Measurements from ENCODE around the gene TNFSF8. TPM values are rescaled to one million over a fixed set of nuclear protein-coding genes. Genes with fewer than 3 reads are reported as not detected.
A peak's percentile ranks its signal among the peaks of the same experiment; 100 is the strongest.

Gene TNFSF8
- total and polyA plus RNA-seq, 9 of the 15 experiments (the other 6 are each of a cell fraction or from before 2014, with no cell fraction given) = 0.09 TPM; not detected in 8

DNA sequence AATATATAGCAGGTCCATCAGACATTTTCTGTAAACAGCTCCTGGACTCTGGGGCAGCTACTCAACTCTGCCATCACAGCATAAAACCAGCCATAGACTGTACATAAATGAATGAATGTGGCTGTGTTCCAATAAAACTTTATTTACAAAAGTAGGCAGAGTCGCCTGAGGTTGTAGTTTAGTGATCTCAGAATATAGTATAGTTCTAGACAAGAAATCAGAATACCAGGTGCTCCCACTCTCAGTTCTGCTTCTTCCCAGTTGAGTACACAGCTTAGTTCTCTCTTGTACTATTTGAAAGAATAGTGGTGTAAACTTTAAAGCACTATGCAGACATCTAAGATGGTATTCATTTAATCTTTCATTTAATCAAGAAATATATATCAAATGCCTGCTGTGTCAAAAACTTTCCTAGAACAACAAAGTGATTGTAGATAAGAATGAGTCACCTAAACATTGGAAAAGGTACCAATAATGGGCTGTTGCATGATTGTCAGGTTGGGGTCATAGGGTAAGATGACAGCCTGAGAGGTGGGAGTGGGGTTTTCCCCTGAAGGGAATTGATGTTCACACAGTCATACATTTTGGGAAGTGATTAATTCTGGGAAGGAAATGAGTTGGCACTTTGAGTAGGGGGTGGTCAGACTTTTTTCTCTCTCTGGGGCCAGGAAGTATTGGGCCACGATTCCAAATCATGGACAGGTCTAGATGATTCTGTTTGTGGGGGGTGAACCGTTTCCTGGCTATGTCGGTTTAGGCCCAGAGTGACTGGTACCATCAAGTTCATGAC, 37.0 kb downstream of the TNFSF8 start:
- no peaks in the 10 kb centered on the region for H3K4me1 ChIP-seq (replicated peaks in 1 of 2; ENCODE audit: control insufficient read depth in 2 of 2, insufficient read depth in 2 of 2, low read length in 2 of 2)
- intact Hi-C loops (cut with micrococcal nuclease) (no loop called here), in situ Hi-C loops (cut with MboI) (no loop called here)
- no peaks in the 10 kb centered on the region for H3K9me1 ChIP-seq (ENCODE audit: control insufficient read depth, insufficient read depth, low read length)
- H3K9me3 ChIP-seq (replicated peaks; ENCODE audit: control insufficient read depth, insufficient read depth, low read depth, low read length) = no peaks in the 10 kb centered on the region
- no peak overlapping the region for H3K9ac ChIP-seq (ENCODE audit: insufficient read depth in 1 of 2, low read depth in 2 of 2, low read length in 2 of 2)
- DNase-seq (ENCODE audit: extremely low read depth in 1 of 4, low spot score in 3 of 4) (no peak), FAIRE-seq (no peak), ATAC-seq (no peak)
- H3K4me2 ChIP-seq (ENCODE audit: insufficient read depth, low read length) = no peak overlapping the region
- H4K20me1 ChIP-seq (replicated peaks; ENCODE audit: control insufficient read depth, insufficient read depth, low read length) = no peaks in the 10 kb centered on the region
- no peaks in the 10 kb centered on the region for H3K27me3 ChIP-seq (ENCODE audit: control insufficient read depth in 2 of 2, insufficient read depth in 2 of 2, low read length in 2 of 2)
- WGBS (ENCODE audit: insufficient coverage, low coverage, missing lambda C conversion rate) = 2% methylated on average over 4 of the region's 4 CpGs
- H3K27ac ChIP-seq (ENCODE audit: extremely low read depth, low read depth, low read length) = no peak overlapping the region
- POLR2A ChIA-PET = no interaction called here
- TF ChIP-seq, protein P1, sequence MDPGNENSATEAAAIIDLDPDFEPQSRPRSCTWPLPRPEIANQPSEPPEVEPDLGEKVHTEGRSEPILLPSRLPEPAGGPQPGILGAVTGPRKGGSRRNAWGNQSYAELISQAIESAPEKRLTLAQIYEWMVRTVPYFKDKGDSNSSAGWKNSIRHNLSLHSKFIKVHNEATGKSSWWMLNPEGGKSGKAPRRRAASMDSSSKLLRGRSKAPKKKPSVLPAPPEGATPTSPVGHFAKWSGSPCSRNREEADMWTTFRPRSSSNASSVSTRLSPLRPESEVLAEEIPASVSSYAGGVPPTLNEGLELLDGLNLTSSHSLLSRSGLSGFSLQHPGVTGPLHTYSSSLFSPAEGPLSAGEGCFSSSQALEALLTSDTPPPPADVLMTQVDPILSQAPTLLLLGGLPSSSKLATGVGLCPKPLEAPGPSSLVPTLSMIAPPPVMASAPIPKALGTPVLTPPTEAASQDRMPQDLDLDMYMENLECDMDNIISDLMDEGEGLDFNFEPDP (CRISPR knock-in tag; IDR thresholded peaks at IDR 0.05) = no peak
- no peak for TF ChIP-seq STAT5A (IDR thresholded peaks at IDR 0.05; ENCODE audit: borderline replicate concordance, low read length)
- TF ChIP-seq SMC3 (conservative IDR thresholded peaks at IDR 0.05; ENCODE audit: insufficient read depth, low read depth, low read length) = no peak
- TF ChIP-seq, protein P2, sequence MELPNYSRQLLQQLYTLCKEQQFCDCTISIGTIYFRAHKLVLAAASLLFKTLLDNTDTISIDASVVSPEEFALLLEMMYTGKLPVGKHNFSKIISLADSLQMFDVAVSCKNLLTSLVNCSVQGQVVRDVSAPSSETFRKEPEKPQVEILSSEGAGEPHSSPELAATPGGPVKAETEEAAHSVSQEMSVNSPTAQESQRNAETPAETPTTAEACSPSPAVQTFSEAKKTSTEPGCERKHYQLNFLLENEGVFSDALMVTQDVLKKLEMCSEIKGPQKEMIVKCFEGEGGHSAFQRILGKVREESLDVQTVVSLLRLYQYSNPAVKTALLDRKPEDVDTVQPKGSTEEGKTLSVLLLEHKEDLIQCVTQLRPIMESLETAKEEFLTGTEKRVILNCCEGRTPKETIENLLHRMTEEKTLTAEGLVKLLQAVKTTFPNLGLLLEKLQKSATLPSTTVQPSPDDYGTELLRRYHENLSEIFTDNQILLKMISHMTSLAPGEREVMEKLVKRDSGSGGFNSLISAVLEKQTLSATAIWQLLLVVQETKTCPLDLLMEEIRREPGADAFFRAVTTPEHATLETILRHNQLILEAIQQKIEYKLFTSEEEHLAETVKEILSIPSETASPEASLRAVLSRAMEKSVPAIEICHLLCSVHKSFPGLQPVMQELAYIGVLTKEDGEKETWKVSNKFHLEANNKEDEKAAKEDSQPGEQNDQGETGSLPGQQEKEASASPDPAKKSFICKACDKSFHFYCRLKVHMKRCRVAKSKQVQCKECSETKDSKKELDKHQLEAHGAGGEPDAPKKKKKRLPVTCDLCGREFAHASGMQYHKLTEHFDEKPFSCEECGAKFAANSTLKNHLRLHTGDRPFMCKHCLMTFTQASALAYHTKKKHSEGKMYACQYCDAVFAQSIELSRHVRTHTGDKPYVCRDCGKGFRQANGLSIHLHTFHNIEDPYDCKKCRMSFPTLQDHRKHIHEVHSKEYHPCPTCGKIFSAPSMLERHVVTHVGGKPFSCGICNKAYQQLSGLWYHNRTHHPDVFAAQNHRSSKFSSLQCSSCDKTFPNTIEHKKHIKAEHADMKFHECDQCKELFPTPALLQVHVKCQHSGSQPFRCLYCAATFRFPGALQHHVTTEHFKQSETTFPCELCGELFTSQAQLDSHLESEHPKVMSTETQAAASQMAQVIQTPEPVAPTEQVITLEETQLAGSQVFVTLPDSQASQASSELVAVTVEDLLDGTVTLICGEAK (IDR thresholded peaks at IDR 0.05) = peak; percentile 78
- TF ChIP-seq, protein P2 (CRISPR knock-in tag; IDR thresholded peaks at IDR 0.05) = no peak
- TF ChIP-seq, protein P3, sequence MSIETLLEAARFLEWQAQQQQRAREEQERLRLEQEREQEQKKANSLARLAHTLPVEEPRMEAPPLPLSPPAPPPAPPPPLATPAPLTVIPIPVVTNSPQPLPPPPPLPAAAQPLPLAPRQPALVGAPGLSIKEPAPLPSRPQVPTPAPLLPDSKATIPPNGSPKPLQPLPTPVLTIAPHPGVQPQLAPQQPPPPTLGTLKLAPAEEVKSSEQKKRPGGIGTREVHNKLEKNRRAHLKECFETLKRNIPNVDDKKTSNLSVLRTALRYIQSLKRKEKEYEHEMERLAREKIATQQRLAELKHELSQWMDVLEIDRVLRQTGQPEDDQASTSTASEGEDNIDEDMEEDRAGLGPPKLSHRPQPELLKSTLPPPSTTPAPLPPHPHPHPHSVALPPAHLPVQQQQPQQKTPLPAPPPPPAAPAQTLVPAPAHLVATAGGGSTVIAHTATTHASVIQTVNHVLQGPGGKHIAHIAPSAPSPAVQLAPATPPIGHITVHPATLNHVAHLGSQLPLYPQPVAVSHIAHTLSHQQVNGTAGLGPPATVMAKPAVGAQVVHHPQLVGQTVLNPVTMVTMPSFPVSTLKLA (conservative IDR thresholded peaks at IDR 0.05) = no peak
- TF ChIP-seq, protein P4, sequence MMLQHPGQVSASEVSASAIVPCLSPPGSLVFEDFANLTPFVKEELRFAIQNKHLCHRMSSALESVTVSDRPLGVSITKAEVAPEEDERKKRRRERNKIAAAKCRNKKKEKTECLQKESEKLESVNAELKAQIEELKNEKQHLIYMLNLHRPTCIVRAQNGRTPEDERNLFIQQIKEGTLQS (IDR thresholded peaks at IDR 0.05) = no peak
- TF ChIP-seq, protein P4 (CRISPR knock-in tag; conservative IDR thresholded peaks at IDR 0.05) = no peak
- no peak overlapping the region for H2AFZ ChIP-seq (ENCODE audit: low read depth, low read length)
- H3K4me3 ChIP-seq = no peak overlapping the region
- H3K36me3 ChIP-seq (ENCODE audit: control insufficient read depth, insufficient read depth, low read length) = no peaks in the 10 kb centered on the region
- CTCF ChIA-PET (ENCODE audit: low intra/inter-chr PET ratio) = no interaction called here
- no TSS peak for BruUV-seq (replicated peaks)
- no peaks in the 10 kb centered on the region for H3K79me2 ChIP-seq (ENCODE audit: control insufficient read depth, insufficient read depth, low read length)
